ENCODE measurements around the gene NCOA7. TPM values are rescaled to one million over a fixed set of nuclear protein-coding genes. Genes with fewer than 3 reads are reported as not detected.

Gene NCOA7
- total RNA-seq, 1 donor from 2014 or later: 7.7 TPM

DNA sequence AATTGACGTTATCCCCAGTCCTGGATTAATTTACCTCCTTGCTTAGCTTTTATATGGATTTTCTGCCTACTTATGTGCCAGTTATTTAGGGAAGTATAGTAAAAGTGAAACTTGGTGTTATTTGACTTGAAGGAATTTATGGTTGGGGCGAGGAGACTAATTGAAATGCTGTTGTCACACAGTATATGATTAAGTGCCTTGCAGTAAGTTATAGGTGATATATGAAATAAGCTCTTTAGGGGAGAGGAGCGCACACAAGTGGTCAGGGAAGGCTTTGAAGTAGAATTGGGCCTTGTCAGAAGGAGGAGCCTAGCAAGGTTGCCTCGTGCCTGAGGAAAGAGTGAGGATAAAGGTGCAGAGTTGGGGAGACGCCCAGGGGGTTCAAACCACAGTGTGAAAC, 20.5 kb downstream of the NCOA7 start:
- H3K27ac Mint-ChIP-seq: no peak overlapping the region
- TF ChIP-seq EZH2 (IDR thresholded peaks at IDR 0.05) (no peak), EZH2phosphoT487 (IDR thresholded peaks at IDR 0.05) (no peak)
- TF ChIP-seq, protein P1, sequence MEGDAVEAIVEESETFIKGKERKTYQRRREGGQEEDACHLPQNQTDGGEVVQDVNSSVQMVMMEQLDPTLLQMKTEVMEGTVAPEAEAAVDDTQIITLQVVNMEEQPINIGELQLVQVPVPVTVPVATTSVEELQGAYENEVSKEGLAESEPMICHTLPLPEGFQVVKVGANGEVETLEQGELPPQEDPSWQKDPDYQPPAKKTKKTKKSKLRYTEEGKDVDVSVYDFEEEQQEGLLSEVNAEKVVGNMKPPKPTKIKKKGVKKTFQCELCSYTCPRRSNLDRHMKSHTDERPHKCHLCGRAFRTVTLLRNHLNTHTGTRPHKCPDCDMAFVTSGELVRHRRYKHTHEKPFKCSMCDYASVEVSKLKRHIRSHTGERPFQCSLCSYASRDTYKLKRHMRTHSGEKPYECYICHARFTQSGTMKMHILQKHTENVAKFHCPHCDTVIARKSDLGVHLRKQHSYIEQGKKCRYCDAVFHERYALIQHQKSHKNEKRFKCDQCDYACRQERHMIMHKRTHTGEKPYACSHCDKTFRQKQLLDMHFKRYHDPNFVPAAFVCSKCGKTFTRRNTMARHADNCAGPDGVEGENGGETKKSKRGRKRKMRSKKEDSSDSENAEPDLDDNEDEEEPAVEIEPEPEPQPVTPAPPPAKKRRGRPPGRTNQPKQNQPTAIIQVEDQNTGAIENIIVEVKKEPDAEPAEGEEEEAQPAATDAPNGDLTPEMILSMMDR (IDR thresholded peaks at IDR 0.05): no peak
- no peak overlapping the region for H3K9ac ChIP-seq

DNA sequence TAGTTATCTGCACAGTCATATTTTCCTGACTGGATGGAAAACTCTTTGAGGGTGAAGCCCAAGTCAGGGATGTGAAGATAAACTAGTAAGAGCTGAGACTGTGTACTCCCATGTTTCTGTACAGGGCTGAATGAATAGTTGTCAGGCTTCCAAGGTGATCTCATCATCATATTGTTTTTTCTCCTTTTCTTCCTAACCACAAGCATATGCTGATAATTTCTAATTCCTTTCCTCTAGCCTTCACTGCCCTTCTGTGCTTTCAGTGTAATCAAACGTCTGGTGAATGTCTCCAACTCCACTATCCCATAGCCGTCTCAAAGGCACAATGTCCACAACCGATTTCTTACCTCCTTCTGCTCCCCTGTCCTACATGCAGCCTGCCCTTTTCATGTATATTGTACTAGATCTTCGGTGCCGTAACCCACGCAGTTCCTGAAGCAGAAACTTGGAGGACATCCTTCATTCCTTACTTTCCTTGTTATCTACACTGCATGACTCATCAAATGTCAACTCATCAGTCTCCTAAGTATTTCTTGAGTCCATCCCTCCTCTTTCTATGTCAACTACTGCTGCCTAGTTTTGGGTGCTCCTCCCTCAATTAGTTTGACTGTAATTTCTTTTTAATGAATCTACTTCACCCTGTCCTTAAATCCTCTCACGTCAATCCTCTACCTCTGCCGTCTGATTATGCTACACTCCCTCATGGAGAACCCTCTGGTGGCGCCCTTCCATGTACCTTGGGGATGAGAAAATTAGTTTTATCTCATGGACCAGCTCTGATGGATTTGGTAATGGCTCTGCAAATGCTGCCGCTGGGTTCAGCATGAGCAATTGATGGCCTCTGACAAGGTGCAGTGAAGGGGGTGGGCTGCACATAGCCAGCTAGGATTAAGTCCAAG, 21.9 kb downstream of the NCOA7 start:
- H3K9ac ChIP-seq: no peak overlapping the region
- Mint-ChIP-seq H3K36me3 (no peaks in the 10 kb centered on the region), H3K4me3 (no peak overlapping the region), H3K4me1 (peaks cover 7% of the 10 kb centered on the region), H3K9me3 (no peaks in the 10 kb centered on the region), H3K27ac (no peak overlapping the region), H3K27me3 (ENCODE audit: insufficient read depth, low read depth) (no peaks in the 10 kb centered on the region)
- H3K27me3 ChIP-seq: no peaks in the 10 kb centered on the region
- H3K4me2 ChIP-seq: no peak overlapping the region
- H3K9me3 ChIP-seq (ENCODE audit: low read depth): no peaks in the 10 kb centered on the region
- TF ChIP-seq EZH2 (IDR thresholded peaks at IDR 0.05): no peak
- TF ChIP-seq, protein P1 (IDR thresholded peaks at IDR 0.05): no peak
- TF ChIP-seq EZH2phosphoT487 (IDR thresholded peaks at IDR 0.05): no peak
- no peaks in the 10 kb centered on the region for H3K36me3 ChIP-seq
- DNase-seq (ENCODE audit: low spot score): no peak
- no peaks in the 10 kb centered on the region for H3K79me2 ChIP-seq (ENCODE audit: low read depth)
- no peaks in the 10 kb centered on the region for H4K20me1 ChIP-seq (ENCODE audit: low read depth)
- no peak overlapping the region for H2AFZ ChIP-seq (replicated peaks)
- H3F3A ChIP-seq (ENCODE audit: low read depth): no peaks in the 10 kb centered on the region
- H3K27ac ChIP-seq: no peak overlapping the region
- H3K4me3 ChIP-seq: no peak overlapping the region
- H3K4me1 ChIP-seq: no peaks in the 10 kb centered on the region

More for the DNA sequence above, 20.5 kb downstream of the NCOA7 start:
- Histone ChIP-seq H3K36me3 (no peaks in the 10 kb centered on the region), H4K20me1 (ENCODE audit: low read depth) (no peaks in the 10 kb centered on the region), H2AFZ (replicated peaks) (no peak overlapping the region), H3K4me1 (no peaks in the 10 kb centered on the region), H3K79me2 (ENCODE audit: low read depth) (no peaks in the 10 kb centered on the region), H3F3A (ENCODE audit: low read depth) (no peaks in the 10 kb centered on the region), H3K27me3 (no peaks in the 10 kb centered on the region), H3K4me2 (no peak overlapping the region), H3K4me3 (no peak overlapping the region), H3K27ac (no peak overlapping the region), H3K9me3 (ENCODE audit: low read depth) (no peaks in the 10 kb centered on the region)
- no peaks in the 10 kb centered on the region for H3K9me3 Mint-ChIP-seq
- H3K4me1 Mint-ChIP-seq: peaks cover 7% of the 10 kb centered on the region
- no peak for DNase-seq (ENCODE audit: low spot score)
- no peaks in the 10 kb centered on the region for H3K36me3 Mint-ChIP-seq
- H3K4me3 Mint-ChIP-seq: no peak overlapping the region
- no peaks in the 10 kb centered on the region for H3K27me3 Mint-ChIP-seq (ENCODE audit: insufficient read depth, low read depth)

DNA sequence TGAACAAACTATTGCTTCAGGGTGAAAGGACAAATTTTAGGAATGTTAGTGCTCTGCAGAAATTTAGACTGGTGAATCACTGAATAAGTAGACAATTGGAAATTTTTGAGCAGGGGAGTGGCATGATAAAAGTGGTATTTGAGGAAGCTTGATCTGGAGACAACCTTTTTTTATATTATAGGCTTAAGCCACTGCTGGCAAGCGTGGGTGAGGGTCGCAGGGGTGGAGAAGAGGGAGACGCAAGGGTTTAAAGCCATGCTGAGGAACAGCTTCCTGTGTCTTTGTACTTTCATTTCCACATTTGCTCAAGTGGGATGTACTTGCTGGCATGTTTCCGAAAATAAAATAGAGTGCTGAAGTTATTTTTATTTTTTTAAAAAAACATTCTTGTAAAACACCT, 23.7 kb downstream of the NCOA7 start:
- no peaks in the 10 kb centered on the region for H3K9me3 Mint-ChIP-seq
- DNase-seq (ENCODE audit: low spot score): no peak
- Histone ChIP-seq H3K9me3 (ENCODE audit: low read depth) (no peaks in the 10 kb centered on the region), H2AFZ (replicated peaks) (no peak overlapping the region), H3K79me2 (ENCODE audit: low read depth) (no peaks in the 10 kb centered on the region), H4K20me1 (ENCODE audit: low read depth) (no peaks in the 10 kb centered on the region), H3K36me3 (no peaks in the 10 kb centered on the region), H3K4me3 (no peak overlapping the region), H3K4me2 (no peak overlapping the region), H3K27ac (no peak overlapping the region), H3K27me3 (no peaks in the 10 kb centered on the region), H3K4me1 (no peaks in the 10 kb centered on the region), H3K9ac (no peak overlapping the region), H3F3A (ENCODE audit: low read depth) (no peaks in the 10 kb centered on the region)
- H3K4me3 Mint-ChIP-seq: no peak overlapping the region
- peaks cover 7% of the 10 kb centered on the region for H3K4me1 Mint-ChIP-seq
- TF ChIP-seq, protein P1 (IDR thresholded peaks at IDR 0.05): no peak
- no peak for TF ChIP-seq EZH2phosphoT487 (IDR thresholded peaks at IDR 0.05)
- no peak for TF ChIP-seq EZH2 (IDR thresholded peaks at IDR 0.05)
- H3K36me3 Mint-ChIP-seq: no peaks in the 10 kb centered on the region
- H3K27ac Mint-ChIP-seq: no peak overlapping the region
- H3K27me3 Mint-ChIP-seq (ENCODE audit: insufficient read depth, low read depth): no peaks in the 10 kb centered on the region
